Upper lobe of left lung (tissue), 4 donors: ENCODE data around the gene ITPK1.

Source experiments
- CTCF ChIP-seq, 6 experiments: fragments of 450-650 bp in 4 of 6; fragments of 200-600 bp in 2 of 6; sonication (generic) in 2 of 6; IDR thresholded peaks; one replicate each; pipeline ENCODE4 v1.5.1; 2016 to 2019; ENCODE audit warnings: antibody characterized with exemption in 6 of 6
- EP300 ChIP-seq, 4 donors: sonication (generic); formaldehyde crosslinking; IDR thresholded peaks; one replicate each; pipeline ENCODE4 v1.5.1; 2017; ENCODE audit warnings: antibody characterized with exemption in 4 of 4, control low read depth in 2 of 4
- POLR2A ChIP-seq, 4 donors: fragments of 450-650 bp; IDR thresholded peaks; one replicate each; pipeline ENCODE4 v1.5.1; 2016 to 2017; ENCODE audit warnings: antibody characterized with exemption in 4 of 4, mild to moderate bottlenecking in 2 of 4
- POLR2AphosphoS5 ChIP-seq, 2 donors: sonication (generic); formaldehyde crosslinking; IDR thresholded peaks; one replicate each; pipeline ENCODE4 v1.5.1; 2017; ENCODE audit warnings: antibody characterized with exemption in 2 of 2

GRCh38 chr14:92982956-92983355, 132.8 kb downstream of the ITPK1 start:
- TF ChIP-seq POLR2AphosphoS5 (IDR thresholded peaks at IDR 0.05), result no peak
- TF ChIP-seq EP300 (IDR thresholded peaks at IDR 0.05), result no peak
- TF ChIP-seq CTCF (IDR thresholded peaks at IDR 0.05), result no peak
- TF ChIP-seq POLR2A (IDR thresholded peaks at IDR 0.05), result no peak
